Glutamatergic neuron (in vitro differentiated cells): Measurements from ENCODE around the gene LARP4B. TPM values are rescaled to one million over a fixed set of nuclear protein-coding genes. Genes with fewer than 3 reads are reported as not detected.

Source experiments
- DNase-seq: peaks from one replicate; pipeline ENCODE4 v3.0.0; 2022
- H3K27ac Mint-ChIP-seq: one replicate; pipeline ENCODE4 v1.8.0; 2020; ENCODE audit warnings: mild to moderate bottlenecking, mixed read lengths, inconsistent platforms; ENCODE audit not compliant: unreplicated experiment
- H3K27me3 Mint-ChIP-seq: one replicate; pipeline ENCODE4 v1.8.0; 2020; ENCODE audit warnings: mild to moderate bottlenecking, moderate library complexity, mixed read lengths, inconsistent platforms; ENCODE audit not compliant: unreplicated experiment
- H3K36me3 Mint-ChIP-seq: one replicate; pipeline ENCODE4 v1.8.0; 2020; ENCODE audit warnings: mild to moderate bottlenecking, mixed read lengths, inconsistent platforms; ENCODE audit not compliant: unreplicated experiment
- H3K4me1 Mint-ChIP-seq: one replicate; pipeline ENCODE4 v1.8.0; 2020; ENCODE audit warnings: mild to moderate bottlenecking, low read depth, mixed read lengths, inconsistent platforms; ENCODE audit not compliant: unreplicated experiment
- H3K4me3 Mint-ChIP-seq: one replicate; pipeline ENCODE4 v1.8.0; 2020; ENCODE audit warnings: mild to moderate bottlenecking, mixed read lengths, inconsistent platforms; ENCODE audit not compliant: unreplicated experiment
- H3K9me3 Mint-ChIP-seq: one replicate; pipeline ENCODE4 v1.8.0; 2020; ENCODE audit warnings: mild to moderate bottlenecking, moderate library complexity, mixed read lengths, inconsistent platforms; ENCODE audit not compliant: unreplicated experiment
- total RNA-seq: library from RNA; stranded (reverse); fragmentation: NEBNext Ultra II Directional; extraction: Animal tissue kit (Norgen Biotek cat#: 25700); gene quantifications from one replicate; pipeline ENCODE4 v1.2.1, GENCODE V29; 2021; ENCODE audit not compliant: unreplicated experiment
- TF ChIP-seq, protein P1 (sequence below): fragments of 200-600 bp; sonication (generic); IDR thresholded peaks from one replicate; pipeline ENCODE4 v1.5.0; 2021; ENCODE audit not compliant: partially characterized antibody, unreplicated experiment

LARP4B gene
- total RNA-seq, 1 donor from 2014 or later, result 65.6 TPM

DNA sequence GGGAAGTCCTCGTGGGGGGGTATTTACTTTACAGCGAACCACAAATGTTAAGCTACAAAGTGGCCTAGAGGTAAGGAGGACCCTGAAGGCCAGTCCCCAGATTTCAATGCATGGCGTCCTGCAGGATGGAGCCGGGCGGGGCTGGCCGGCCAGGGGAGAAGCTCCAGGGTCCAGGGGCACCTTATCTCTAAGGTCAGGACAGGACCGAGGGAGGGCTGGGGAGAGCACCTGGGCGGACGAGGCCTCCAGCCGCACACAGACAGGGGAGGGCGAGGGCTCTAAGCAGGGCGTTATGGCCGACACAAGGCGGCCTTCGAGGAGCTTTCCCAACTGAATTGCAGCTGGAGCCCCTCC lies 145.7 kb downstream of the LARP4B start:
- Mint-ChIP-seq H3K27me3 (peaks cover 8% of the 10 kb centered on the region), H3K4me1 (peaks cover 4% of the 10 kb centered on the region), H3K27ac (no peak overlapping the region), H3K36me3 (no peaks in the 10 kb centered on the region), H3K9me3 (peaks cover 3% of the 10 kb centered on the region), H3K4me3 (no peak overlapping the region)
- TF ChIP-seq, protein P1, sequence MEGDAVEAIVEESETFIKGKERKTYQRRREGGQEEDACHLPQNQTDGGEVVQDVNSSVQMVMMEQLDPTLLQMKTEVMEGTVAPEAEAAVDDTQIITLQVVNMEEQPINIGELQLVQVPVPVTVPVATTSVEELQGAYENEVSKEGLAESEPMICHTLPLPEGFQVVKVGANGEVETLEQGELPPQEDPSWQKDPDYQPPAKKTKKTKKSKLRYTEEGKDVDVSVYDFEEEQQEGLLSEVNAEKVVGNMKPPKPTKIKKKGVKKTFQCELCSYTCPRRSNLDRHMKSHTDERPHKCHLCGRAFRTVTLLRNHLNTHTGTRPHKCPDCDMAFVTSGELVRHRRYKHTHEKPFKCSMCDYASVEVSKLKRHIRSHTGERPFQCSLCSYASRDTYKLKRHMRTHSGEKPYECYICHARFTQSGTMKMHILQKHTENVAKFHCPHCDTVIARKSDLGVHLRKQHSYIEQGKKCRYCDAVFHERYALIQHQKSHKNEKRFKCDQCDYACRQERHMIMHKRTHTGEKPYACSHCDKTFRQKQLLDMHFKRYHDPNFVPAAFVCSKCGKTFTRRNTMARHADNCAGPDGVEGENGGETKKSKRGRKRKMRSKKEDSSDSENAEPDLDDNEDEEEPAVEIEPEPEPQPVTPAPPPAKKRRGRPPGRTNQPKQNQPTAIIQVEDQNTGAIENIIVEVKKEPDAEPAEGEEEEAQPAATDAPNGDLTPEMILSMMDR, result no peak
- DNase-seq, result no peak

DNA sequence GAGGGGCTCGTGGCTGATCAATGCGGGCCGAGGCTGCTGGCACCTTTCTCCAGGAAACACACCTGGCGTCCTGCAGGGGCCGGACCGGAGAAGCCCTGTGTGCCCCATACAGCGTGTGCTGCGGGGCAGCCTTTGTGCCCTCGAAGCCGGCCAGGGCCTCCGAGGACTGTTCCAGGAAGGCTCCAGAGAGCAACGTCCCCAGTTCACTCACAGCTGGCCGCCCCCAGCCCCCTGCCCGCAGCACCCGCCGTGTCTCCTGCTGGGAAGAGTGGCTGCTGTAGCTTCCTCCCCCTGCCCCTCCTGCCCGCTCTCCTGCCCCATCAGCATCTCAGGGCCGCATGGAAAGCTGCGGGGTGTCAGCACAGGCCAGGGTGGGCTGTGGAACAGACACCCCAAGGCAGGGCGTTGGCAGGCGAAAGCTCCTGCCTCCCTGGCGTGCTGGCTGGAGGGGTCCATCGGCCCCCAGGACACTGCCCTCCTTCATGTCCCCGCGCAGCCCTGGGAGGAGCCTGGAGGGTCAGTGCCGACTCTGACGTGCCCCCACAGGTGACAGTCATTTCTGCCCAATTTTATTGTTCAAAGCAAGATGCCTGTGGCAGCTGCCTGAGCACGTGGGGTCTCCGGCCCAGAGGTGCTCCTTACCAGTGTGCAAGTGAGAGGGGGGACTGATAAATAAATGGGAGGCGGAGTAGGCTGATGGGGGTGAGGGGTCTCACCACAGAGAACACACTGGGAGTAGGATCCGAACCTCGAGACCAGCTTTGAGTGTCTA lies 146.2 kb downstream of the LARP4B start:
- peaks cover 8% of the 10 kb centered on the region for H3K27me3 Mint-ChIP-seq
- H3K4me1 Mint-ChIP-seq, result peaks cover 4% of the 10 kb centered on the region
- H3K9me3 Mint-ChIP-seq, result peaks cover 3% of the 10 kb centered on the region
- no peak overlapping the region for H3K4me3 Mint-ChIP-seq
- no peaks in the 10 kb centered on the region for H3K36me3 Mint-ChIP-seq
- H3K27ac Mint-ChIP-seq, result no peak overlapping the region
- no peak for DNase-seq
- TF ChIP-seq, protein P1, result no peak

DNA sequence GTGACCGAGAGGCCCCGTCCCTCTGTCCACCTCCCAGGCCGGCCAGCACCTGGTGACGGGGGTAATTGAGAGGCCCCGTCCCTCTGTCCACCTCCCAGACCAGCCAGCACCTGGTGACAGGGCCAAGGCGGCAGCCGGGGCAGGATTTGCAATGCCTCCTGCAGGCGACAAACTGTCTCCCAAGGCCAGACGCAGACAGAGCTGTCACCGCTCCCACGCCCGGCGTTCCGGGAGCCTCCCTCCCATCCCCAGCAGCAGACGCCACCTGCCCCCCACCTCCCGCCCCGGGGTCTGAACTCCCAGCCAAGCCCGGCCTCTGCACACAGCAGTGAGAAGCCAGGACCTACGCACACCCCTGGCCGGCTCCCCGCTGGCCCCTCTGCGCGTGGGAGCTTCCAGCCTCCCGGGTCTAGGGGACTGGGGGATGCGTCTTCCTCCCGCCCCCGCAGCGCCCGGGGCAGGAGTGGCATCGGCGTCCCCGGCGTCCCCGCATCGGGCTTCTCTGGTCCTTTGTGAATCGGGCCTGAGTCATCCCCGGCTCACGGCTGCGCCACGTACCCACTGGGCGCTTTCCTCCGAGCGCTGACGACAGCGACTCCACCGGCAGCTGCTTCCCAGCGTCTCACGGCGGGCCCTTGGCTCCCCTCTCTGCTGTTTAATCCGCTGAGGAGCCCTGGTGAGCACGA lies 147.0 kb downstream of the LARP4B start:
- peak; percentile 78 for DNase-seq
- Mint-ChIP-seq H3K27ac (no peak overlapping the region), H3K4me1 (peaks cover 4% of the 10 kb centered on the region), H3K27me3 (peaks cover 10% of the 10 kb centered on the region), H3K36me3 (no peaks in the 10 kb centered on the region), H3K9me3 (peaks cover 3% of the 10 kb centered on the region), H3K4me3 (peak overlapping the region; percentile 49)
- TF ChIP-seq, protein P1, result no peak

DNA sequence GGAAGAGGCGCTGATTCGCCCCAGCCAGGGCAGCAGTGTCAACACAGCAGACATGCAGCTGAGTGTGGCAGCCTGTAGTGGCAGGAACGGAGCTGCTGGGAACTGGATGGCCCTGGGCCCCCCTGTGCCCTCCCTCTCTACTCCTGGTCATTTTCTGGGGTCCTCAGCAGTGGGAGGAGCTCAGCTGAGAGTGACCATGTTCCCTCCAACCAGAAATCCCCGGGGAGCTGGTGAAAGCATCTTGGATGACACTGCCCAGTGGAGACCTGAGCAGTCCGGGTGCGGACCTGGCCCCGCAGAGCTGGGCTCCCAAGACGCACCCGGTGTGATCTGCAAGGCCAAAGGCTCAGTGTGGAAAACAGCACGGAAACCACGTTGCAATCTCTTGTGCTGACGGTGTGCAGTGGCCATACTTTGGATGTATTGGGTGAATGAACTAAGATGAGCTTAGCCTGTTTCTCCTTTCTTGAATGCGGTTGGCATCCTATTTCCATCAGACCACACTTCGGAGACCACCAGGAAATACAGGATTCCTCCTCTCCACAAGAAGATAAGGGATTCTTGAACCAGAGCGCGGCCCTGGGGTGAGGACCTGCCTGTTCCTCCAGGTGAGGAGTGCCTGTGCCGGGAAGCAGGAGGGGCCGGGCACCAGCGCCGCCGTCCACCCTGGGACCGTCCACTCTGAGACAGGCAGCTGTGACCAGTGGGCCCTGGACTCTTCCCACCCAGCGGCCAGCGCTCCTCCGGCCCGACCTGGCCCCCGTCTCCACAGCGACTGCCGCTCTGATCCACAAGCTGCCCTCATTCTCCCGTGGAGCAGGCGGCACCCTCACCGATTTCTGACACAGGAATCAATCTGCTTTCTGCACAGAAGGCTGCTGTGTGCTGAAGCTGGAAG lies 148.5 kb downstream of the LARP4B start:
- Mint-ChIP-seq H3K4me1 (peaks cover 4% of the 10 kb centered on the region), H3K9me3 (peaks cover 2% of the 10 kb centered on the region), H3K27me3 (peaks cover 10% of the 10 kb centered on the region), H3K27ac (no peak overlapping the region), H3K36me3 (no peaks in the 10 kb centered on the region), H3K4me3 (no peak overlapping the region)
- TF ChIP-seq, protein P1, result no peak
- no peak for DNase-seq
